Tibial artery (tissue), 4 donors: ENCODE data around the gene TMEM94.

Experiments
- DNase-seq, 2 donors: peaks; one replicate each; pipeline ENCODE4 v3.0.0-alpha.2; 2019
- H3K27ac ChIP-seq, 2 donors: fragments of 200-600 bp; sonication (generic) in 1 of 2; 1 replicate in 1 of 2; 2 replicates in 1 of 2; pipeline ENCODE4 v1.5.1; 2018 to 2019; ENCODE audit warnings: mild to moderate bottlenecking in 1 of 2
- H3K27me3 ChIP-seq, 2 donors: fragments of 200-600 bp; sonication (generic) in 1 of 2; one replicate each; pipeline versions ENCODE4 v1.5.1 to v1.6.0; 2016 to 2019
- H3K36me3 ChIP-seq, 3 donors: fragments of 200-600 bp; sonication (generic) in 2 of 3; one replicate each; pipeline ENCODE4 v1.5.1; 2016 to 2019; ENCODE audit warnings: mild to moderate bottlenecking in 2 of 3
- H3K4me1 ChIP-seq, 4 donors: fragments of 200-600 bp; sonication (generic) in 2 of 4; 1 replicate in 3 of 4; 2 replicates in 1 of 4; pipeline ENCODE4 v1.5.1; 2016 to 2019
- H3K4me3 ChIP-seq, 2 donors: fragments of 200-600 bp; sonication (generic) in 1 of 2; 1 replicate in 1 of 2; 2 replicates in 1 of 2; pipeline ENCODE4 v1.5.1; 2018 to 2019; ENCODE audit warnings: mild to moderate bottlenecking in 2 of 2
- H3K9me3 ChIP-seq, 3 donors: fragments of 200-600 bp; sonication (generic) in 1 of 3; one replicate each; pipeline ENCODE4 v1.5.1; 2016 to 2019
- CTCF ChIP-seq, 2 experiments: fragments of 200-600 bp in 1 of 2; fragments of 450-650 bp in 1 of 2; IDR thresholded peaks; one replicate each; pipeline ENCODE4 v1.5.1; 2017 to 2019; ENCODE audit warnings: antibody characterized with exemption in 2 of 2, mild to moderate bottlenecking in 1 of 2, moderate library complexity in 1 of 2
- intact Hi-C: fragments of 100-400 bp; cut with DNase I; formaldehyde crosslinking; loops from one replicate; pipeline ENCODE4 v1.15.0; 2023; ENCODE audit warnings: low total_unique reads

TMEM94 gene

GRCh38 chr17:75535871-75536270 is 79.4 kb downstream of the TMEM94 start:
- intact Hi-C loops, result no loop called here
- Histone ChIP-seq H3K36me3 (peaks cover 0 to 17% (median 0%) of the 10 kb centered on the region in 3 donors), H3K9me3 (no peaks in the 10 kb centered on the region), H3K4me3 (no peak overlapping the region), H3K27me3 (no peaks in the 10 kb centered on the region), H3K27ac (no peak overlapping the region), H3K4me1 (no peaks in the 10 kb centered on the region)
- TF ChIP-seq CTCF (IDR thresholded peaks at IDR 0.05), result no peak
- no peak for DNase-seq

DNA sequence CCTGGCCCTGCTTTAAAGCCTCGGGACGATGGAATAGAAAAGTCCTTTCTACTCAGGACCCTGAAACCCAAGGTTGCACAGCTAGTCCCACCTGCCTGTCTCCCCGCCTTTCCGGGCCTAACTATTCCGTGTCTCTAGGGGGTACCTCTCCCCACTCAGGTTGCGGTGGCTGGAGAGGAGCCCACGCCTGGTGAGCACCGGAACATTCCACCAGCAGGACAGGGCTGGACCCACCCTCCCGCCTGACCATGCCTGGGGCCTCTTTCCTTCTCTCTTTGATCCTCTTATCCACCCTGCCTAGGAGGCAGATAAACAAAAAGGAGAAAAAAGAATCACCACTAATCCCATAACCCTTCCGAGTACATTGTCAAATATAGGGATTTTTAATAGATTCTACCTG is 79.9 kb downstream of the TMEM94 start:
- DNase-seq, result no peak
- intact Hi-C loops, result no loop called here
- no peak for TF ChIP-seq CTCF (IDR thresholded peaks at IDR 0.05)
- no peak overlapping the region for H3K27ac ChIP-seq
- H3K36me3 ChIP-seq, result peaks cover 0 to 17% (median 0%) of the 10 kb centered on the region in 3 donors
- no peak overlapping the region for H3K4me3 ChIP-seq
- no peaks in the 10 kb centered on the region for H3K4me1 ChIP-seq
- no peaks in the 10 kb centered on the region for H3K9me3 ChIP-seq
- no peaks in the 10 kb centered on the region for H3K27me3 ChIP-seq

DNA sequence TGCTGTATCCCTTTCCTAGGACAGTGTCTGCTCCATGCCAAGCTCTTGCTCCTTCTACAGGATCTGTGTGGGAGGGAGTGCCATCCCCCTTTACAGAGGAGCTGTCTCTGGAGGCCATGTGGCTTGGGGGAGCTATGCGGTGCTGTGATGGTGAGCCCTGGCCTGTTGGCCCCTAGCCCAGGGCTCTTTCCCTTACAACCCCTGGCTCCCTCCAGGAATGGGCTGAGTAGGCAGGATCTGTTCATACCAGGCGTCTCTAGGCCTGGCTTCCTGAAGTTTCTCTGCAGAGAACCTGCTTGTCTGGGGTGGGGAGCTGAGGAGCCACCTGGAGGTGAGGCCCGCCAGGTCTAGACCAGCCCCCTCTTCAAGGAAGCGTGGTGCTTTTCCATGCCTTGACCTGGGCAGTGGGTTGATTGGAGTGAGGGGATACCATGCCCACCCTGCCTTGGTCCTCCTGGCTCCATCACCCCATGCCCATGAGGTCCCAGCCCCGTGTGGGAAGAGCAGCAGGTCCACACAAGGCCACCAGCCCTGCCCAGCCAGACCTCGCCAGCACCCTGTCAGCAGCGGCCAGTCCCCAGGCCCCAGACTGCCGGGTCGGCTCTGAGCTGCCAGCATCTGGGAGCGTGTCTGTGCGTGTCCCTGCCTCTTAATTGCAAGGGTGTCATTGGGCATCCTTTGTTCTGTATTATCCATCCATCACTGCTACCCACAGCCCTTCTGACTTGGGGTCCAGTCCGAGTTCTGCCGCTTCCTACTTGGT is 83.7 kb downstream of the TMEM94 start:
- H3K9me3 ChIP-seq, result no peaks in the 10 kb centered on the region
- TF ChIP-seq CTCF (IDR thresholded peaks at IDR 0.05), result no peak
- H3K27ac ChIP-seq, result no peak overlapping the region
- no peaks in the 10 kb centered on the region for H3K4me1 ChIP-seq
- no peaks in the 10 kb centered on the region for H3K27me3 ChIP-seq
- H3K36me3 ChIP-seq, result no peaks in the 10 kb centered on the region
- no peak overlapping the region for H3K4me3 ChIP-seq
- no peak for DNase-seq
- intact Hi-C loops, result no loop called here

GRCh38 chr17:75540923-75541503 is 84.6 kb downstream of the TMEM94 start:
- Histone ChIP-seq H3K36me3 (no peaks in the 10 kb centered on the region), H3K4me1 (no peaks in the 10 kb centered on the region), H3K9me3 (no peaks in the 10 kb centered on the region), H3K27me3 (no peaks in the 10 kb centered on the region), H3K27ac (no peak overlapping the region), H3K4me3 (no peak overlapping the region)
- no peak for DNase-seq
- intact Hi-C loops, result no loop called here
- no peak for TF ChIP-seq CTCF (IDR thresholded peaks at IDR 0.05)

GRCh38 chr17:75542229-75542628 is 85.8 kb downstream of the TMEM94 start:
- Histone ChIP-seq H3K36me3 (no peaks in the 10 kb centered on the region), H3K4me1 (no peaks in the 10 kb centered on the region), H3K9me3 (no peaks in the 10 kb centered on the region), H3K27me3 (no peaks in the 10 kb centered on the region), H3K27ac (no peak overlapping the region), H3K4me3 (no peak overlapping the region)
- no peak for DNase-seq
- TF ChIP-seq CTCF (IDR thresholded peaks at IDR 0.05), result no peak
- intact Hi-C loops, result no loop called here
